ENCODE results near the gene PRDX2.

PRDX2 gene

DNA sequence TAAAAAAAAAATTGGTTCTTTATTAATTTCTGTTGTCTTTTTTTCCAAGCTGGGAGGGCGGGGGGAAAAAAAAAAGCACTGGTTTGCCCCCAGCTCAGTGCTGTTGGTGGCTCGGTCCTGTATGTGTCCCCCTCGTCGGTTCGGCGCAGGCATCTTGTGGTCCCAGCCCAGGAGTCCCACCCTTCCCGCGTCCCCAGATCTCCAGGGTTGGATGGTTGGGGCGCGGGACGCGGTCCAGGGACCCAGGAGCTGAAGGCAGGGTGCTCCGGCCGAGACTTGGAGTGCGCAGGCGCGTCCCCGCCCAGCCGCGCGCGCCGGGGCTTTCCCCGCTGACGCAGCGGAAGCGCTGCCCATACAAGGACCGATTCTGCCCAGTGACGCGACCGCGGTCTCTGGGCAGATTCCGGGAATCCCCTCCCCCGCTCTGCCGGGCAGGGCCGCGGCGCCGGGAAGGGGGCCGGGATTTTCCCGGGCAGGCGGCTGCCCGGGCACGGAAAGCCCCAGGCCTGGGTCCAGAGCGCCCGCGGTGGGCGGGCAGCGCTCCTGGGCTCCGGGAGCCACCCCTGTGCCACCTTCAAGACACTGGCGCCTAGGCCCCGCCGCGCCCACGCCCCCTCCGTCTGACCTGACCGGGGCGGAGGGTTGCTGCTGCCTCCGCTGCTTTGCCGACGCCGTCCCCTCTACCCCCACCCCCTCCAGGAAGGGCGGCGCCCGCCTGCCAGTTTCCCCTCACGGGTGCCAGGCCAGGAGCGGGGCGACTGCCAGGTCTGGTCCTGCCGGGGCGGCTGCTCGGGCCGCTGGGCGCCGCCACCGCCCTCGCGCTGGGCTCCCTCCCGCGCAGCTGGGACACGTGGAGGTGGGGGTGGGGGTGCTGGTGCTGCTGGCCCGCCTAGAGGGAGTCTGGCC lies 8.1 kb downstream of the PRDX2 start (continued):
- TF ChIP-seq, protein P1, sequence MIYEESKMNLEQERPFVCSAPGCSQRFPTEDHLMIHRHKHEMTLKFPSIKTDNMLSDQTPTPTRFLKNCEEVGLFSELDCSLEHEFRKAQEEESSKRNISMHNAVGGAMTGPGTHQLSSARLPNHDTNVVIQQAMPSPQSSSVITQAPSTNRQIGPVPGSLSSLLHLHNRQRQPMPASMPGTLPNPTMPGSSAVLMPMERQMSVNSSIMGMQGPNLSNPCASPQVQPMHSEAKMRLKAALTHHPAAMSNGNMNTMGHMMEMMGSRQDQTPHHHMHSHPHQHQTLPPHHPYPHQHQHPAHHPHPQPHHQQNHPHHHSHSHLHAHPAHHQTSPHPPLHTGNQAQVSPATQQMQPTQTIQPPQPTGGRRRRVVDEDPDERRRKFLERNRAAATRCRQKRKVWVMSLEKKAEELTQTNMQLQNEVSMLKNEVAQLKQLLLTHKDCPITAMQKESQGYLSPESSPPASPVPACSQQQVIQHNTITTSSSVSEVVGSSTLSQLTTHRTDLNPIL (CRISPR knock-in tag; IDR thresholded peaks at IDR 0.05; ENCODE audit: low read depth), result no peak
- TF ChIP-seq ZNF565 (CRISPR knock-in tag; conservative IDR thresholded peaks at IDR 0.05; ENCODE audit: low read depth) (peak; percentile 11; the same call in 1 of the 2 replicates), ZNF8 (CRISPR knock-in tag; IDR thresholded peaks at IDR 0.05) (no peak), RARB (CRISPR knock-in tag; IDR thresholded peaks at IDR 0.05) (peak; percentile 82), SNAI2 (CRISPR knock-in tag; IDR thresholded peaks at IDR 0.05) (peak; percentile 72; the same call in 1 of the 2 replicates)
- TF ChIP-seq, protein P2, sequence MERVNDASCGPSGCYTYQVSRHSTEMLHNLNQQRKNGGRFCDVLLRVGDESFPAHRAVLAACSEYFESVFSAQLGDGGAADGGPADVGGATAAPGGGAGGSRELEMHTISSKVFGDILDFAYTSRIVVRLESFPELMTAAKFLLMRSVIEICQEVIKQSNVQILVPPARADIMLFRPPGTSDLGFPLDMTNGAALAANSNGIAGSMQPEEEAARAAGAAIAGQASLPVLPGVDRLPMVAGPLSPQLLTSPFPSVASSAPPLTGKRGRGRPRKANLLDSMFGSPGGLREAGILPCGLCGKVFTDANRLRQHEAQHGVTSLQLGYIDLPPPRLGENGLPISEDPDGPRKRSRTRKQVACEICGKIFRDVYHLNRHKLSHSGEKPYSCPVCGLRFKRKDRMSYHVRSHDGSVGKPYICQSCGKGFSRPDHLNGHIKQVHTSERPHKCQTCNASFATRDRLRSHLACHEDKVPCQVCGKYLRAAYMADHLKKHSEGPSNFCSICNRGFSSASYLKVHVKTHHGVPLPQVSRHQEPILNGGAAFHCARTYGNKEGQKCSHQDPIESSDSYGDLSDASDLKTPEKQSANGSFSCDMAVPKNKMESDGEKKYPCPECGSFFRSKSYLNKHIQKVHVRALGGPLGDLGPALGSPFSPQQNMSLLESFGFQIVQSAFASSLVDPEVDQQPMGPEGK (CRISPR knock-in tag; IDR thresholded peaks at IDR 0.05; ENCODE audit: borderline replicate concordance), result peak; percentile 89

DNA sequence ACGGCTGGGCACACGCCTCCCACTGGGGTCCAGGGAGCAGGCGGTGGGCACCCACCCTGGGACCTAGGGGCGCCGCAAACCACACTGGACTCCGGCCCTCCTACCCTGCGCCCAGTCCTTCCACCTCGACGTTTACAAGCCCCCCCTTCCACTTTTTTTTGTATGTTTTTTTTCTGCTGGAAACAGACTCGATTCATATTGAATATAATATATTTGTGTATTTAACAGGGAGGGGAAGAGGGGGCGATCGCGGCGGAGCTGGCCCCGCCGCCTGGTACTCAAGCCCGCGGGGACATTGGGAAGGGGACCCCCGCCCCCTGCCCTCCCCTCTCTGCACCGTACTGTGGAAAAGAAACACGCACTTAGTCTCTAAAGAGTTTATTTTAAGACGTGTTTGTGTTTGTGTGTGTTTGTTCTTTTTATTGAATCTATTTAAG lies 8.7 kb downstream of the PRDX2 start:
- TF ChIP-seq GLIS3 (CRISPR knock-in tag; IDR thresholded peaks at IDR 0.05) (peak; percentile 46; the same call in 1 of the 2 replicates), BACH2 (CRISPR knock-in tag; IDR thresholded peaks at IDR 0.05; ENCODE audit: borderline replicate concordance) (no peak)
- no peak for ATAC-seq

DNA sequence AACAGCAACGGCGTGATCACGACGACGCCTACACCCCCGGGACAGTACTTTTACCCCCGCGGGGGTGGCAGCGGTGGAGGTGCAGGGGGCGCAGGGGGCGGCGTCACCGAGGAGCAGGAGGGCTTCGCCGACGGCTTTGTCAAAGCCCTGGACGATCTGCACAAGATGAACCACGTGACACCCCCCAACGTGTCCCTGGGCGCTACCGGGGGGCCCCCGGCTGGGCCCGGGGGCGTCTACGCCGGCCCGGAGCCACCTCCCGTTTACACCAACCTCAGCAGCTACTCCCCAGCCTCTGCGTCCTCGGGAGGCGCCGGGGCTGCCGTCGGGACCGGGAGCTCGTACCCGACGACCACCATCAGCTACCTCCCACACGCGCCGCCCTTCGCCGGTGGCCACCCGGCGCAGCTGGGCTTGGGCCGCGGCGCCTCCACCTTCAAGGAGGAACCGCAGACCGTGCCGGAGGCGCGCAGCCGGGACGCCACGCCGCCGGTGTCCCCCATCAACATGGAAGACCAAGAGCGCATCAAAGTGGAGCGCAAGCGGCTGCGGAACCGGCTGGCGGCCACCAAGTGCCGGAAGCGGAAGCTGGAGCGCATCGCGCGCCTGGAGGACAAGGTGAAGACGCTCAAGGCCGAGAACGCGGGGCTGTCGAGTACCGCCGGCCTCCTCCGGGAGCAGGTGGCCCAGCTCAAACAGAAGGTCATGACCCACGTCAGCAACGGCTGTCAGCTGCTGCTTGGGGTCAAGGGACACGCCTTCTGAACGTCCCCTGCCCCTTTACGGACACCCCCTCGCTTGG lies 9.3 kb downstream of the PRDX2 start:
- TF ChIP-seq, protein P3, sequence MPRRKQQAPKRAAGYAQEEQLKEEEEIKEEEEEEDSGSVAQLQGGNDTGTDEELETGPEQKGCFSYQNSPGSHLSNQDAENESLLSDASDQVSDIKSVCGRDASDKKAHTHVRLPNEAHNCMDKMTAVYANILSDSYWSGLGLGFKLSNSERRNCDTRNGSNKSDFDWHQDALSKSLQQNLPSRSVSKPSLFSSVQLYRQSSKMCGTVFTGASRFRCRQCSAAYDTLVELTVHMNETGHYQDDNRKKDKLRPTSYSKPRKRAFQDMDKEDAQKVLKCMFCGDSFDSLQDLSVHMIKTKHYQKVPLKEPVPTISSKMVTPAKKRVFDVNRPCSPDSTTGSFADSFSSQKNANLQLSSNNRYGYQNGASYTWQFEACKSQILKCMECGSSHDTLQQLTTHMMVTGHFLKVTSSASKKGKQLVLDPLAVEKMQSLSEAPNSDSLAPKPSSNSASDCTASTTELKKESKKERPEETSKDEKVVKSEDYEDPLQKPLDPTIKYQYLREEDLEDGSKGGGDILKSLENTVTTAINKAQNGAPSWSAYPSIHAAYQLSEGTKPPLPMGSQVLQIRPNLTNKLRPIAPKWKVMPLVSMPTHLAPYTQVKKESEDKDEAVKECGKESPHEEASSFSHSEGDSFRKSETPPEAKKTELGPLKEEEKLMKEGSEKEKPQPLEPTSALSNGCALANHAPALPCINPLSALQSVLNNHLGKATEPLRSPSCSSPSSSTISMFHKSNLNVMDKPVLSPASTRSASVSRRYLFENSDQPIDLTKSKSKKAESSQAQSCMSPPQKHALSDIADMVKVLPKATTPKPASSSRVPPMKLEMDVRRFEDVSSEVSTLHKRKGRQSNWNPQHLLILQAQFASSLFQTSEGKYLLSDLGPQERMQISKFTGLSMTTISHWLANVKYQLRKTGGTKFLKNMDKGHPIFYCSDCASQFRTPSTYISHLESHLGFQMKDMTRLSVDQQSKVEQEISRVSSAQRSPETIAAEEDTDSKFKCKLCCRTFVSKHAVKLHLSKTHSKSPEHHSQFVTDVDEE (CRISPR knock-in tag; IDR thresholded peaks at IDR 0.05), result no peak
- TF ChIP-seq ZNF70 (CRISPR knock-in tag; IDR thresholded peaks at IDR 0.05), result no peak
- TF ChIP-seq ESRRG (CRISPR knock-in tag; IDR thresholded peaks at IDR 0.05), result no peak
- TF ChIP-seq ZC3H10 (CRISPR knock-in tag; IDR thresholded peaks at IDR 0.05), result no peak
- no peak for TF ChIP-seq RARB (CRISPR knock-in tag; IDR thresholded peaks at IDR 0.05)
- no peak for TF ChIP-seq ISL1 (CRISPR knock-in tag; IDR thresholded peaks at IDR 0.05)
- TF ChIP-seq TOX (CRISPR knock-in tag; IDR thresholded peaks at IDR 0.05; ENCODE audit: borderline replicate concordance), result no peak
- no peak for TF ChIP-seq TCF4 (CRISPR knock-in tag; IDR thresholded peaks at IDR 0.05; ENCODE audit: borderline replicate concordance)
- TF ChIP-seq ZNF8 (CRISPR knock-in tag; IDR thresholded peaks at IDR 0.05), result no peak
- TF ChIP-seq, protein P4, sequence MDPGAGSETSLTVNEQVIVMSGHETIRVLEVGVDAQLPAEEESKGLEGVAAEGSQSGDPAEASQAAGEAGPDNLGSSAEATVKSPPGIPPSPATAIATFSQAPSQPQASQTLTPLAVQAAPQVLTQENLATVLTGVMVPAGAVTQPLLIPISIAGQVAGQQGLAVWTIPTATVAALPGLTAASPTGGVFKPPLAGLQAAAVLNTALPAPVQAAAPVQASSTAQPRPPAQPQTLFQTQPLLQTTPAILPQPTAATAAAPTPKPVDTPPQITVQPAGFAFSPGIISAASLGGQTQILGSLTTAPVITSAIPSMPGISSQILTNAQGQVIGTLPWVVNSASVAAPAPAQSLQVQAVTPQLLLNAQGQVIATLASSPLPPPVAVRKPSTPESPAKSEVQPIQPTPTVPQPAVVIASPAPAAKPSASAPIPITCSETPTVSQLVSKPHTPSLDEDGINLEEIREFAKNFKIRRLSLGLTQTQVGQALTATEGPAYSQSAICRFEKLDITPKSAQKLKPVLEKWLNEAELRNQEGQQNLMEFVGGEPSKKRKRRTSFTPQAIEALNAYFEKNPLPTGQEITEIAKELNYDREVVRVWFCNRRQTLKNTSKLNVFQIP (CRISPR knock-in tag; IDR thresholded peaks at IDR 0.05; ENCODE audit: borderline replicate concordance, low read depth), result no peak
- ATAC-seq, result no peak

DNA sequence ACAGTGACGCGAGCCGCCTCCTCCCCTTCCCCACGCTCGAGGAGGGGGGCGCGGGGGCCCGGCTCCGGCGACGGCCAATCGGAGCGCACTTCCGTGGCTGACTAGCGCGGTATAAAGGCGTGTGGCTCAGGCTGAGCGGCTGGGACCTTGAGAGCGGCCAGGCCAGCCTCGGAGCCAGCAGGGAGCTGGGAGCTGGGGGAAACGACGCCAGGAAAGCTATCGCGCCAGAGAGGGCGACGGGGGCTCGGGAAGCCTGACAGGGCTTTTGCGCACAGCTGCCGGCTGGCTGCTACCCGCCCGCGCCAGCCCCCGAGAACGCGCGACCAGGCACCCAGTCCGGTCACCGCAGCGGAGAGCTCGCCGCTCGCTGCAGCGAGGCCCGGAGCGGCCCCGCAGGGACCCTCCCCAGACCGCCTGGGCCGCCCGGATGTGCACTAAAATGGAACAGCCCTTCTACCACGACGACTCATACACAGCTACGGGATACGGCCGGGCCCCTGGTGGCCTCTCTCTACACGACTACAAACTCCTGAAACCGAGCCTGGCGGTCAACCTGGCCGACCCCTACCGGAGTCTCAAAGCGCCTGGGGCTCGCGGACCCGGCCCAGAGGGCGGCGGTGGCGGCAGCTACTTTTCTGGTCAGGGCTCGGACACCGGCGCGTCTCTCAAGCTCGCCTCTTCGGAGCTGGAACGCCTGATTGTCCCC lies 10.1 kb downstream of the PRDX2 start, which contains the start of gene JUNB:
Gene JUNB, plus strand, starts transcription at position 142 of the 706 bp plus-strand sequence. Its CDS starts 286 bp downstream, at position 428.
- peak; percentile 59 for ATAC-seq
- TF ChIP-seq, protein P5, sequence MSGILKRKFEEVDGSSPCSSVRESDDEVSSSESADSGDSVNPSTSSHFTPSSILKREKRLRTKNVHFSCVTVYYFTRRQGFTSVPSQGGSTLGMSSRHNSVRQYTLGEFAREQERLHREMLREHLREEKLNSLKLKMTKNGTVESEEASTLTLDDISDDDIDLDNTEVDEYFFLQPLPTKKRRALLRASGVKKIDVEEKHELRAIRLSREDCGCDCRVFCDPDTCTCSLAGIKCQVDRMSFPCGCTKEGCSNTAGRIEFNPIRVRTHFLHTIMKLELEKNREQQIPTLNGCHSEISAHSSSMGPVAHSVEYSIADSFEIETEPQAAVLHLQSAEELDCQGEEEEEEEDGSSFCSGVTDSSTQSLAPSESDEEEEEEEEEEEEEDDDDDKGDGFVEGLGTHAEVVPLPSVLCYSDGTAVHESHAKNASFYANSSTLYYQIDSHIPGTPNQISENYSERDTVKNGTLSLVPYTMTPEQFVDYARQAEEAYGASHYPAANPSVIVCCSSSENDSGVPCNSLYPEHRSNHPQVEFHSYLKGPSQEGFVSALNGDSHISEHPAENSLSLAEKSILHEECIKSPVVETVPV (CRISPR knock-in tag; IDR thresholded peaks at IDR 0.05), result 0 out of 2 replicates have a peak, but pooled peaks have one; percentile 53
- TF ChIP-seq ARNTL (CRISPR knock-in tag; IDR thresholded peaks at IDR 0.05; ENCODE audit: borderline replicate concordance, low read depth) (no peak), GLIS3 (CRISPR knock-in tag; IDR thresholded peaks at IDR 0.05) (peak; percentile 95), CSDC2 (CRISPR knock-in tag; IDR thresholded peaks at IDR 0.05) (no peak), TOX (CRISPR knock-in tag; IDR thresholded peaks at IDR 0.05; ENCODE audit: borderline replicate concordance) (peak; percentile 59; the same call in 1 of the 2 replicates), ZFP3 (CRISPR knock-in tag; IDR thresholded peaks at IDR 0.05) (peak; percentile 57), ZNF8 (CRISPR knock-in tag; IDR thresholded peaks at IDR 0.05) (no peak), SNAI2 (CRISPR knock-in tag; IDR thresholded peaks at IDR 0.05) (no peak), TCF4 (CRISPR knock-in tag; IDR thresholded peaks at IDR 0.05; ENCODE audit: borderline replicate concordance) (no peak), ZNF70 (CRISPR knock-in tag; IDR thresholded peaks at IDR 0.05) (peak; percentile 55; the same call in 1 of the 2 replicates)
- TF ChIP-seq, protein P2 (CRISPR knock-in tag; IDR thresholded peaks at IDR 0.05; ENCODE audit: borderline replicate concordance), result peak; percentile 91

Measured in SK-N-SH treated with all-trans-retinoic acid at 6 μM for 48 hours (cell line).